GM23338 (cell line): ENCODE data around the gene NEXMIF. TPM values are rescaled to one million over a fixed set of nuclear protein-coding genes. Genes with fewer than 3 reads are reported as not detected.

Source experiments
- ATAC-seq: fragments of 200-7000 bp; cut with Tn5 transposase; 3 replicates; pipeline ENCODE4 v1.9.1; 2020
- DNase-seq: peaks from one replicate; pipeline ENCODE4 v3.0.0-alpha.2; 2015; ENCODE audit warnings: low spot score
- H2AFZ ChIP-seq: fragments of 200-600 bp; sonication (generic); 2 replicates; pipeline ENCODE4 v1.8.0; 2016; ENCODE audit warnings: antibody characterized with exemption, mild to moderate bottlenecking, moderate library complexity
- H3F3A ChIP-seq: fragments of 200-600 bp; sonication (generic); replicated peaks from 2 replicates; pipeline ENCODE4 v1.8.0; 2017; ENCODE audit warnings: antibody characterized with exemption, mixed run types, low read depth
- H3K27ac ChIP-seq: fragments of 200-600 bp; sonication (generic); 2 replicates; pipeline ENCODE4 v1.6.1; 2016; ENCODE audit warnings: low read depth
- H3K27me3 ChIP-seq: fragments of 200-600 bp; sonication (generic); 2 replicates; pipeline ENCODE4 v1.8.0; 2016; ENCODE audit warnings: mild to moderate bottlenecking, mixed run types, moderate library complexity; ENCODE audit not compliant: insufficient read depth
- H3K36me3 ChIP-seq: fragments of 200-600 bp; sonication (generic); 2 replicates; pipeline ENCODE4 v1.8.0; 2016; ENCODE audit warnings: mild to moderate bottlenecking; ENCODE audit not compliant: insufficient read depth
- H3K4me1 ChIP-seq: fragments of 200-600 bp; sonication (generic); 2 replicates; pipeline ENCODE4 v1.8.0; 2016; ENCODE audit warnings: mild to moderate bottlenecking, moderate library complexity; ENCODE audit not compliant: insufficient read depth
- H3K4me2 ChIP-seq: fragments of 200-600 bp; sonication (generic); 2 replicates; pipeline ENCODE4 v1.7.1; 2017; ENCODE audit warnings: mixed run types
- H3K4me3 ChIP-seq: fragments of 200-600 bp; sonication (generic); 2 replicates; pipeline ENCODE4 v1.6.1; 2016; ENCODE audit warnings: mixed run types
- H3K79me2 ChIP-seq: fragments of 200-600 bp; sonication (generic); replicated peaks from 2 replicates; pipeline ENCODE4 v1.8.0; 2017; ENCODE audit warnings: mild to moderate bottlenecking; ENCODE audit not compliant: insufficient read depth
- H3K9me2 ChIP-seq: fragments of 200-600 bp; sonication (generic); 2 replicates; pipeline ENCODE4 v1.8.0; 2017; ENCODE audit not compliant: insufficient read depth
- H4K20me1 ChIP-seq: fragments of 200-600 bp; sonication (generic); replicated peaks from 2 replicates; pipeline ENCODE4 v1.8.0; 2017; ENCODE audit warnings: mild to moderate bottlenecking; ENCODE audit not compliant: insufficient read depth
- H3K27ac Mint-ChIP-seq: 2 replicates; pipeline ENCODE4 v1.8.0; 2020; ENCODE audit warnings: inconsistent platforms, mild to moderate bottlenecking, moderate library complexity, mixed read lengths
- H3K27me3 Mint-ChIP-seq: 3 replicates; pipeline ENCODE4 v1.8.0; 2022; ENCODE audit warnings: low read depth, mild to moderate bottlenecking, moderate library complexity, mixed read lengths, inconsistent platforms; ENCODE audit not compliant: insufficient read depth, poor library complexity
- H3K36me3 Mint-ChIP-seq: 3 replicates; pipeline ENCODE4 v1.8.0; 2021; ENCODE audit warnings: low read depth, mild to moderate bottlenecking, inconsistent platforms, moderate library complexity, mixed read lengths
- H3K4me1 Mint-ChIP-seq: 3 replicates; pipeline ENCODE4 v1.8.0; 2020; ENCODE audit warnings: mild to moderate bottlenecking, inconsistent platforms, mixed read lengths
- H3K4me3 Mint-ChIP-seq: 3 replicates; pipeline ENCODE4 v1.8.0; 2021; ENCODE audit warnings: moderate library complexity, mild to moderate bottlenecking, inconsistent platforms, mixed read lengths
- H3K9me3 Mint-ChIP-seq: 3 replicates; pipeline ENCODE4 v1.8.0; 2020; ENCODE audit warnings: moderate library complexity, mild to moderate bottlenecking, inconsistent platforms, mixed read lengths
- CREB1 ChIP-seq: fragments of 250-450 bp; sonication (Bioruptor Pico); IDR thresholded peaks from 2 replicates; pipeline ENCODE4 v1.5.0; 2020; ENCODE audit warnings: low read depth, mild to moderate bottlenecking, moderate library complexity
- EZH2phosphoT487 ChIP-seq: fragments of 200-600 bp; sonication (generic); IDR thresholded peaks from one replicate; pipeline ENCODE4 v1.8.1; 2018; ENCODE audit warnings: antibody characterized with exemption; ENCODE audit not compliant: unreplicated experiment
- NANOG ChIP-seq: IDR thresholded peaks from 2 replicates; pipeline ENCODE4 v1.6.1; 2016; ENCODE audit warnings: antibody characterized with exemption, borderline replicate concordance
- STAT1 ChIP-seq: IDR thresholded peaks from one replicate; pipeline ENCODE4 v1.6.1; 2016; ENCODE audit warnings: antibody characterized with exemption; ENCODE audit not compliant: unreplicated experiment
- ZNF114 ChIP-seq: fragments of 250-450 bp; sonication (Bioruptor Pico); IDR thresholded peaks from 2 replicates; pipeline ENCODE4 v1.5.0; 2020; ENCODE audit warnings: mild to moderate bottlenecking, moderate library complexity
- ZNF331 ChIP-seq: fragments of 250-450 bp; sonication (Bioruptor Pico); IDR thresholded peaks from 2 replicates; pipeline ENCODE4 v1.5.0; 2020; ENCODE audit warnings: low read depth, mild to moderate bottlenecking, moderate library complexity
- polyA plus RNA-seq: library from polyadenylated mRNA; unstranded; fragments of >200 nt; fragmentation: Nextera tagmentation; extraction: Ambion mirVana; gene quantifications from 2 replicates; pipeline ENCODE4 v1.2.1, GENCODE V29; 2016
- total RNA-seq: library from RNA; depleted of rRNA; stranded (reverse); fragments of >200 nt; shearing (Covaris generic); gene quantifications from 2 replicates; pipeline ENCODE4 v1.2.3, GENCODE V29; 2014
- TF ChIP-seq, protein P1 (sequence below): fragments of 250-450 bp; sonication (Bioruptor Pico); IDR thresholded peaks from 2 replicates; pipeline ENCODE4 v1.5.0; 2020; ENCODE audit warnings: mild to moderate bottlenecking, moderate library complexity
- TF ChIP-seq, protein P2 (sequence below), 2 experiments: fragments of 200-600 bp in 1 of 2; sonication (generic) in 1 of 2; conservative IDR thresholded peaks; 2 replicates each; pipeline versions ENCODE4 v1.5.1 to v1.6.1; 2016 to 2017; ENCODE audit warnings: antibody characterized with exemption in 2 of 2, low read depth in 2 of 2, mild to moderate bottlenecking in 2 of 2, moderate library complexity in 1 of 2
- TF ChIP-seq, protein P3 (sequence below): IDR thresholded peaks from 2 replicates; pipeline ENCODE4 v1.6.1; 2016; ENCODE audit warnings: antibody characterized with exemption

Gene NEXMIF
- total and polyA plus RNA-seq, 2 experiments from 2014 or later: 0.16 to 0.76 TPM

DNA sequence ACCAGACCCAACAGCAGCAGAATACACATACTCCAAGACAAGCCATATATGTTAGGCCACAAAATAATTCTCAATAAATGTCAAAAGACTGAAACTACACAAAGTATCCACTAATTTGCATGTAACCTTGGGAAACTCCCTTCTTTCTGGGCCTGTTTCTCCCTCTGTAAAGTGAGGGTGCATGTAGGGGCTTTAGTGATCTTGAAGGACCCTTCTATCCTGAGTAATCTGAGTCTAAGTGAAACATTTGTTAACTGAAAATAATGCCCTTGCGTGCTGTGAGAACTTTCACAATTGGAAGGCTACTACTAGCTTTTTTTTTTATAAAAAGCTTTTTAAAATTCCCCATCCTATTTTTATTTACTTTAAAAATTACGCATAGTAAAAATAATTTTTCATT is 125.2 kb downstream of the NEXMIF start:
- no peaks in the 10 kb centered on the region for H3F3A ChIP-seq
- H3K27me3 ChIP-seq: no peaks in the 10 kb centered on the region
- H4K20me1 ChIP-seq: no peaks in the 10 kb centered on the region
- no peak overlapping the region for H3K4me2 ChIP-seq
- DNase-seq (no peak), ATAC-seq (no peak)
- H3K4me1 ChIP-seq: no peaks in the 10 kb centered on the region
- Mint-ChIP-seq H3K4me1 (peaks cover 2% of the 10 kb centered on the region), H3K36me3 (no peaks in the 10 kb centered on the region), H3K27me3 (peaks cover 4% of the 10 kb centered on the region), H3K27ac (no peak overlapping the region), H3K9me3 (peaks cover under 1% of the 10 kb centered on the region), H3K4me3 (no peak overlapping the region)
- H3K9me2 ChIP-seq: no peaks in the 10 kb centered on the region
- TF ChIP-seq NANOG: no peak
- TF ChIP-seq, protein P1, sequence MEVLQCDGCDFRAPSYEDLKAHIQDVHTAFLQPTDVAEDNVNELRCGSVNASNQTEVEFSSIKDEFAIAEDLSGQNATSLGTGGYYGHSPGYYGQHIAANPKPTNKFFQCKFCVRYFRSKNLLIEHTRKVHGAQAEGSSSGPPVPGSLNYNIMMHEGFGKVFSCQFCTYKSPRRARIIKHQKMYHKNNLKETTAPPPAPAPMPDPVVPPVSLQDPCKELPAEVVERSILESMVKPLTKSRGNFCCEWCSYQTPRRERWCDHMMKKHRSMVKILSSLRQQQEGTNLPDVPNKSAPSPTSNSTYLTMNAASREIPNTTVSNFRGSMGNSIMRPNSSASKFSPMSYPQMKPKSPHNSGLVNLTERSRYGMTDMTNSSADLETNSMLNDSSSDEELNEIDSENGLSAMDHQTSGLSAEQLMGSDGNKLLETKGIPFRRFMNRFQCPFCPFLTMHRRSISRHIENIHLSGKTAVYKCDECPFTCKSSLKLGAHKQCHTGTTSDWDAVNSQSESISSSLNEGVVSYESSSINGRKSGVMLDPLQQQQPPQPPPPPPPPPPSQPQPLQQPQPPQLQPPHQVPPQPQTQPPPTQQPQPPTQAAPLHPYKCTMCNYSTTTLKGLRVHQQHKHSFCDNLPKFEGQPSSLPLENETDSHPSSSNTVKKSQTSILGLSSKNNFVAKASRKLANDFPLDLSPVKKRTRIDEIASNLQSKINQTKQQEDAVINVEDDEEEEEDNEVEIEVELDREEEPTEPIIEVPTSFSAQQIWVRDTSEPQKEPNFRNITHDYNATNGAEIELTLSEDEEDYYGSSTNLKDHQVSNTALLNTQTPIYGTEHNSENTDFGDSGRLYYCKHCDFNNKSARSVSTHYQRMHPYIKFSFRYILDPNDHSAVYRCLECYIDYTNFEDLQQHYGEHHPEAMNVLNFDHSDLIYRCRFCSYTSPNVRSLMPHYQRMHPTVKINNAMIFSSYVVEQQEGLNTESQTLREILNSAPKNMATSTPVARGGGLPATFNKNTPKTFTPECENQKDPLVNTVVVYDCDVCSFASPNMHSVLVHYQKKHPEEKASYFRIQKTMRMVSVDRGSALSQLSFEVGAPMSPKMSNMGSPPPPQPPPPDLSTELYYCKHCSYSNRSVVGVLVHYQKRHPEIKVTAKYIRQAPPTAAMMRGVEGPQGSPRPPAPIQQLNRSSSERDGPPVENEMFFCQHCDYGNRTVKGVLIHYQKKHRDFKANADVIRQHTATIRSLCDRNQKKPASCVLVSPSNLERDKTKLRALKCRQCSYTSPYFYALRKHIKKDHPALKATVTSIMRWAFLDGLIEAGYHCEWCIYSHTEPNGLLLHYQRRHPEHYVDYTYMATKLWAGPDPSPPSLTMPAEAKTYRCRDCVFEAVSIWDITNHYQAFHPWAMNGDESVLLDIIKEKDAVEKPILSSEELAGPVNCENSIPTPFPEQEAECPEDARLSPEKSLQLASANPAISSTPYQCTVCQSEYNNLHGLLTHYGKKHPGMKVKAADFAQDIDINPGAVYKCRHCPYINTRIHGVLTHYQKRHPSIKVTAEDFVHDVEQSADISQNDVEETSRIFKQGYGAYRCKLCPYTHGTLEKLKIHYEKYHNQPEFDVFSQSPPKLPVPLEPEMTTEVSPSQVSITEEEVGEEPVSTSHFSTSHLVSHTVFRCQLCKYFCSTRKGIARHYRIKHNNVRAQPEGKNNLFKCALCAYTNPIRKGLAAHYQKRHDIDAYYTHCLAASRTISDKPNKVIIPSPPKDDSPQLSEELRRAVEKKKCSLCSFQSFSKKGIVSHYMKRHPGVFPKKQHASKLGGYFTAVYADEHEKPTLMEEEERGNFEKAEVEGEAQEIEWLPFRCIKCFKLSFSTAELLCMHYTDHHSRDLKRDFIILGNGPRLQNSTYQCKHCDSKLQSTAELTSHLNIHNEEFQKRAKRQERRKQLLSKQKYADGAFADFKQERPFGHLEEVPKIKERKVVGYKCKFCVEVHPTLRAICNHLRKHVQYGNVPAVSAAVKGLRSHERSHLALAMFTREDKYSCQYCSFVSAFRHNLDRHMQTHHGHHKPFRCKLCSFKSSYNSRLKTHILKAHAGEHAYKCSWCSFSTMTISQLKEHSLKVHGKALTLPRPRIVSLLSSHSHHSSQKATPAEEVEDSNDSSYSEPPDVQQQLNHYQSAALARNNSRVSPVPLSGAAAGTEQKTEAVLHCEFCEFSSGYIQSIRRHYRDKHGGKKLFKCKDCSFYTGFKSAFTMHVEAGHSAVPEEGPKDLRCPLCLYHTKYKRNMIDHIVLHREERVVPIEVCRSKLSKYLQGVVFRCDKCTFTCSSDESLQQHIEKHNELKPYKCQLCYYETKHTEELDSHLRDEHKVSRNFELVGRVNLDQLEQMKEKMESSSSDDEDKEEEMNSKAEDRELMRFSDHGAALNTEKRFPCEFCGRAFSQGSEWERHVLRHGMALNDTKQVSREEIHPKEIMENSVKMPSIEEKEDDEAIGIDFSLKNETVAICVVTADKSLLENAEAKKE (CRISPR knock-in tag): no peak
- TF ChIP-seq, protein P2, sequence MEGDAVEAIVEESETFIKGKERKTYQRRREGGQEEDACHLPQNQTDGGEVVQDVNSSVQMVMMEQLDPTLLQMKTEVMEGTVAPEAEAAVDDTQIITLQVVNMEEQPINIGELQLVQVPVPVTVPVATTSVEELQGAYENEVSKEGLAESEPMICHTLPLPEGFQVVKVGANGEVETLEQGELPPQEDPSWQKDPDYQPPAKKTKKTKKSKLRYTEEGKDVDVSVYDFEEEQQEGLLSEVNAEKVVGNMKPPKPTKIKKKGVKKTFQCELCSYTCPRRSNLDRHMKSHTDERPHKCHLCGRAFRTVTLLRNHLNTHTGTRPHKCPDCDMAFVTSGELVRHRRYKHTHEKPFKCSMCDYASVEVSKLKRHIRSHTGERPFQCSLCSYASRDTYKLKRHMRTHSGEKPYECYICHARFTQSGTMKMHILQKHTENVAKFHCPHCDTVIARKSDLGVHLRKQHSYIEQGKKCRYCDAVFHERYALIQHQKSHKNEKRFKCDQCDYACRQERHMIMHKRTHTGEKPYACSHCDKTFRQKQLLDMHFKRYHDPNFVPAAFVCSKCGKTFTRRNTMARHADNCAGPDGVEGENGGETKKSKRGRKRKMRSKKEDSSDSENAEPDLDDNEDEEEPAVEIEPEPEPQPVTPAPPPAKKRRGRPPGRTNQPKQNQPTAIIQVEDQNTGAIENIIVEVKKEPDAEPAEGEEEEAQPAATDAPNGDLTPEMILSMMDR (conservative IDR thresholded peaks at IDR 0.05; ENCODE audit: low read depth in 2 of 2): no peak
- no peak for TF ChIP-seq STAT1
- no peak for TF ChIP-seq ZNF331 (CRISPR knock-in tag)
- TF ChIP-seq, protein P3, sequence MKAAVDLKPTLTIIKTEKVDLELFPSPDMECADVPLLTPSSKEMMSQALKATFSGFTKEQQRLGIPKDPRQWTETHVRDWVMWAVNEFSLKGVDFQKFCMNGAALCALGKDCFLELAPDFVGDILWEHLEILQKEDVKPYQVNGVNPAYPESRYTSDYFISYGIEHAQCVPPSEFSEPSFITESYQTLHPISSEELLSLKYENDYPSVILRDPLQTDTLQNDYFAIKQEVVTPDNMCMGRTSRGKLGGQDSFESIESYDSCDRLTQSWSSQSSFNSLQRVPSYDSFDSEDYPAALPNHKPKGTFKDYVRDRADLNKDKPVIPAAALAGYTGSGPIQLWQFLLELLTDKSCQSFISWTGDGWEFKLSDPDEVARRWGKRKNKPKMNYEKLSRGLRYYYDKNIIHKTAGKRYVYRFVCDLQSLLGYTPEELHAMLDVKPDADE: no peak
- no peak for TF ChIP-seq EZH2phosphoT487
- TF ChIP-seq CREB1 (CRISPR knock-in tag): no peak
- TF ChIP-seq ZNF114: no peak
- H2AFZ ChIP-seq: no peak overlapping the region
- no peak overlapping the region for H3K4me3 ChIP-seq
- no peaks in the 10 kb centered on the region for H3K36me3 ChIP-seq
- H3K79me2 ChIP-seq: no peaks in the 10 kb centered on the region
- H3K27ac ChIP-seq: no peak overlapping the region
